Epithelial cell of proximal tubule (primary cell): ENCODE data around the gene TCF3. TPM values are rescaled to one million over a fixed set of nuclear protein-coding genes. Genes with fewer than 3 reads are reported as not detected.
"Not testable (repeated sequence)": the region's sequence is repeated elsewhere in the genome, so short reads cannot be mapped to it uniquely, and the experiment has no call there.

ENCODE experiments used
- DNase-seq: peaks from one replicate; pipeline ENCODE4 v3.0.0-alpha.2; 2011; ENCODE audit warnings: low read depth
- H3K4me3 ChIP-seq: 2 replicates; pipeline ENCODE4 v1.5.1; 2011; ENCODE audit warnings: low read depth, mild to moderate bottlenecking, low read length
- CTCF ChIP-seq: conservative IDR thresholded peaks from 2 replicates; pipeline ENCODE4 v1.5.1; 2012; ENCODE audit warnings: low read depth, mild to moderate bottlenecking, low read length
- total RNA-seq: library from RNA; depleted of rRNA; stranded (reverse); fragments of >200 nt; gene quantifications from 2 replicates; pipeline ENCODE4 v1.2.3, GENCODE V29; 2015

Gene TCF3
- total RNA-seq, 1 donor from 2014 or later: 197 TPM

- no peak for TF ChIP-seq CTCF
- H3K4me3 ChIP-seq: no peak overlapping the region
- DNase-seq: no peak
Measured at GRCh38 chr19:1691589-1692290, 39.3 kb upstream of the TCF3 start.

GRCh38 chr19:1690699-1691307 is 38.4 kb upstream of the TCF3 start:
- no peak for DNase-seq
- no peak overlapping the region for H3K4me3 ChIP-seq
- no peak for TF ChIP-seq CTCF

GRCh38 chr19:1685785-1686184 is 33.4 kb upstream of the TCF3 start:
- not testable (repeated sequence) for H3K4me3 ChIP-seq, DNase-seq

GRCh38 chr19:1685046-1685445 is 32.6 kb upstream of the TCF3 start:
- no peak for DNase-seq
- no peak for TF ChIP-seq CTCF
- no peak overlapping the region for H3K4me3 ChIP-seq

- no peak for DNase-seq
- TF ChIP-seq CTCF: no peak
- H3K4me3 ChIP-seq: no peak overlapping the region
Measured at GRCh38 chr19:1684573-1684912, 32.1 kb upstream of the TCF3 start.

GRCh38 chr19:1683869-1684572 is 31.6 kb upstream of the TCF3 start:
- TF ChIP-seq CTCF: no peak
- no peak overlapping the region for H3K4me3 ChIP-seq
- DNase-seq: no peak

GRCh38 chr19:1680976-1681375 is 28.6 kb upstream of the TCF3 start:
- DNase-seq: no peak
- no peak overlapping the region for H3K4me3 ChIP-seq
- no peak for TF ChIP-seq CTCF
